LNCaP clone FGC (cell line): ENCODE measurements around the gene FAM32A.

Source experiments
- DNase-seq: peaks from one replicate; pipeline ENCODE4 v3.0.0-alpha.2; 2011; ENCODE audit warnings: low read depth
- H3K4me3 ChIP-seq: 2 replicates; pipeline ENCODE4 v1.5.1; 2011; ENCODE audit warnings: mild to moderate bottlenecking, low read depth, low read length, control low read depth
- CTCF ChIP-seq: IDR thresholded peaks from 2 replicates; pipeline ENCODE4 v1.5.1; 2012; ENCODE audit warnings: mild to moderate bottlenecking; ENCODE audit not compliant: control insufficient read depth, insufficient read depth; ENCODE audit errors: extremely low read depth

Gene FAM32A

GRCh38 chr19:16206637-16207036, 21.4 kb downstream of the FAM32A start:
- H3K4me3 ChIP-seq, result no peak overlapping the region
- DNase-seq, result no peak
- no peak for TF ChIP-seq CTCF

GRCh38 chr19:16207063-16207462, 21.9 kb downstream of the FAM32A start:
- no peak for TF ChIP-seq CTCF
- H3K4me3 ChIP-seq, result no peak overlapping the region
- DNase-seq, result no peak

- DNase-seq, result no peak
- H3K4me3 ChIP-seq, result no peak overlapping the region
- TF ChIP-seq CTCF, result no peak
Observed at GRCh38 chr19:16207490-16208025, 22.3 kb downstream of the FAM32A start.

- DNase-seq, result no peak
- no peak for TF ChIP-seq CTCF
- H3K4me3 ChIP-seq, result no peak overlapping the region
Observed at GRCh38 chr19:16208064-16208759, 23.0 kb downstream of the FAM32A start.

- TF ChIP-seq CTCF, result no peak
- H3K4me3 ChIP-seq, result no peak overlapping the region
- no peak for DNase-seq
Observed at GRCh38 chr19:16208847-16209665, 23.8 kb downstream of the FAM32A start.

- DNase-seq, result peak; percentile 54
Observed at GRCh38 chr19:16210168-16210567, 25.0 kb downstream of the FAM32A start.

More at GRCh38 chr19:16210168-16210567, 25.0 kb downstream of the FAM32A start:
- H3K4me3 ChIP-seq, result no peak overlapping the region
- TF ChIP-seq CTCF, result no peak
